ENCODE data around the gene PCDHB16. TPM values are rescaled to one million over a fixed set of nuclear protein-coding genes. Genes with fewer than 3 reads are reported as not detected.
"Not testable (repeated sequence)": the region's sequence is repeated elsewhere in the genome, so short reads cannot be mapped to it uniquely, and the experiment has no call there.

The PCDHB16 gene
- total RNA-seq, 1 experiment from 2014 or later: 7.9 TPM

GRCh38 chr5:141184117-141184855, 2.1 kb downstream of the PCDHB16 start:
- DNase-seq (ENCODE audit: low spot score): not testable (repeated sequence)

- DNase-seq (ENCODE audit: low spot score): peak; percentile 59
These were observed 4.8 kb downstream of the PCDHB16 start, which contains the start of gene PCDHB9 for GRCh38 chr5:141186897-141187512. PCDHB9 (plus strand) TSS chr5:141187161; CDS start chr5:141187319, 158 bp downstream.

- not testable (repeated sequence) for DNase-seq (ENCODE audit: low spot score)
These were observed 6.5 kb downstream of the PCDHB16 start for GRCh38 chr5:141188682-141189081.

- DNase-seq (ENCODE audit: low spot score): not testable (repeated sequence)
These were observed 6.9 kb downstream of the PCDHB16 start for GRCh38 chr5:141189131-141189530.

- DNase-seq (ENCODE audit: low spot score): peak; percentile 55
These were observed 10.0 kb downstream of the PCDHB16 start, which contains the start of gene PCDHB10 for GRCh38 chr5:141192110-141192725. PCDHB10 (plus strand) TSS chr5:141192353; CDS start chr5:141192553, 200 bp downstream.

GRCh38 chr5:141194332-141194731, 12.1 kb downstream of the PCDHB16 start:
- DNase-seq (ENCODE audit: low spot score): not testable (repeated sequence)

- no peak for DNase-seq (ENCODE audit: low spot score)
These were observed 14.2 kb downstream of the PCDHB16 start for GRCh38 chr5:141196363-141196762.

GRCh38 chr5:141199359-141200235, 17.4 kb downstream of the PCDHB16 start, which contains the start of gene PCDHB11:
PCDHB11 (plus strand) TSS chr5:141199627; CDS start chr5:141199775, 148 bp downstream.
- no peak for DNase-seq (ENCODE audit: low spot score)

GRCh38 chr5:141201126-141201525, 18.9 kb downstream of the PCDHB16 start:
- not testable (repeated sequence) for DNase-seq (ENCODE audit: low spot score)

- DNase-seq (ENCODE audit: low spot score): not testable (repeated sequence)
These were observed 19.5 kb downstream of the PCDHB16 start for GRCh38 chr5:141201646-141202045.

GRCh38 chr5:141208478-141208877, 26.3 kb downstream of the PCDHB16 start, which contains the start of gene PCDHB12:
PCDHB12 (plus strand) TSS chr5:141208719; CDS start chr5:141208908, 189 bp downstream.
- no peak for DNase-seq (ENCODE audit: low spot score)

- DNase-seq (ENCODE audit: low spot score): not testable (repeated sequence)
These were observed 28.1 kb downstream of the PCDHB16 start for GRCh38 chr5:141210281-141210680.

GRCh38 chr5:141210849-141211248, 28.7 kb downstream of the PCDHB16 start:
- not testable (repeated sequence) for DNase-seq (ENCODE audit: low spot score)

GRCh38 chr5:141213656-141214339, 31.6 kb downstream of the PCDHB16 start, which contains the start of gene PCDHB13:
PCDHB13 (plus strand) TSS chr5:141213919; CDS start chr5:141214124, 205 bp downstream.
- not testable (repeated sequence) for DNase-seq (ENCODE audit: low spot score)

GRCh38 chr5:141214583-141214982, 32.4 kb downstream of the PCDHB16 start:
- DNase-seq (ENCODE audit: low spot score): not testable (repeated sequence)

GRCh38 chr5:141215504-141215903, 33.3 kb downstream of the PCDHB16 start:
- DNase-seq (ENCODE audit: low spot score): not testable (repeated sequence)

GRCh38 chr5:141216035-141216434, 33.8 kb downstream of the PCDHB16 start:
- DNase-seq (ENCODE audit: low spot score): not testable (repeated sequence)

GRCh38 chr5:141223112-141223783, 41.1 kb downstream of the PCDHB16 start, which contains the start of gene PCDHB14:
PCDHB14 (plus strand) TSS chr5:141223343; CDS start chr5:141223506, 163 bp downstream.
- DNase-seq (ENCODE audit: low spot score): peak; percentile 76

GRCh38 chr5:141224844-141225243, 42.7 kb downstream of the PCDHB16 start:
- not testable (repeated sequence) for DNase-seq (ENCODE audit: low spot score)

- DNase-seq (ENCODE audit: low spot score): not testable (repeated sequence)
These were observed 43.2 kb downstream of the PCDHB16 start for GRCh38 chr5:141225421-141225820.
